ENCODE results near the gene HSPB9. TPM values are rescaled to one million over a fixed set of nuclear protein-coding genes. Genes with fewer than 3 reads are reported as not detected.
A peak's percentile ranks its signal among the peaks of the same experiment; 100 is the strongest.

Gene HSPB9
- total RNA-seq, 1 donor from 2014 or later, result 1.2 TPM

DNA sequence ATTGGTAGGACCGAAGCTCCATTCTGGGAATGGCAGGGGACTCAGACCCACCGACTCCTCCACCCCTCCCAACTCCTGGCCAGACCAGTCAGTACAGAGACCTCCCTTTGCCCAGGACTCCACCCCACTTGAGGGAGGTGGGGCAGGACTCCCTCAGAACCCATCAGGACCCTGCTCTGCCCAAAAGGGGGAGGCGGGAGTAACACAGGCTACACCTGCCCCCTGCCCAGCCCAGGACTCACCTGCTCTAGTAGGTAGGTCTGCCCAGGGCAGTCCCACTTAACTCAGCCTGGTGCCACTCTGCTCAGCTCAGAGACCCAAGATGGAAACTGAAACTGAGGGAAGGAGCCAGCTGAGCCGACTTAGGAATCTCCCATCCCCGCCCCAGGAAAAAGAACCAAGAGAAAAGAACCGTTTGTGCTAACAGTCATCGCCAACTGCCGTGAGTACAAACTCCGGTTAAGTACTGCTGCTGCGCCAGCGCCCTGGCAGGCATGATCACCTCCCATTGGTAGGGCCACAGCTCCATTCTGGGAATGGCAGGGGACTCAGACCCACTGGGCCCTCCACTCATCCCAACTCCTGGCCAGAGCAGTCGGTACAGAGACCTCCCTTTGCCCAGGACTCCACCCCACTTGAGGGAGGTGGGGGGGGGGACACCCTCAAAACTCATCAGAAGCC, 10.6 kb upstream of the HSPB9 start:
- H3K27ac ChIP-seq, result peak overlapping the region; percentile 92
- intact Hi-C loops (cut with DNase I), result loop anchor here (5.0 kb wide), 2 partner anchors 45 to 145 kb away; partner anchors contain the start of gene CNP
- H3K27me3 ChIP-seq, result no peaks in the 10 kb centered on the region
- peak overlapping the region; percentile 51 to 59 for H3K4me3 ChIP-seq
- TF ChIP-seq, protein P1, sequence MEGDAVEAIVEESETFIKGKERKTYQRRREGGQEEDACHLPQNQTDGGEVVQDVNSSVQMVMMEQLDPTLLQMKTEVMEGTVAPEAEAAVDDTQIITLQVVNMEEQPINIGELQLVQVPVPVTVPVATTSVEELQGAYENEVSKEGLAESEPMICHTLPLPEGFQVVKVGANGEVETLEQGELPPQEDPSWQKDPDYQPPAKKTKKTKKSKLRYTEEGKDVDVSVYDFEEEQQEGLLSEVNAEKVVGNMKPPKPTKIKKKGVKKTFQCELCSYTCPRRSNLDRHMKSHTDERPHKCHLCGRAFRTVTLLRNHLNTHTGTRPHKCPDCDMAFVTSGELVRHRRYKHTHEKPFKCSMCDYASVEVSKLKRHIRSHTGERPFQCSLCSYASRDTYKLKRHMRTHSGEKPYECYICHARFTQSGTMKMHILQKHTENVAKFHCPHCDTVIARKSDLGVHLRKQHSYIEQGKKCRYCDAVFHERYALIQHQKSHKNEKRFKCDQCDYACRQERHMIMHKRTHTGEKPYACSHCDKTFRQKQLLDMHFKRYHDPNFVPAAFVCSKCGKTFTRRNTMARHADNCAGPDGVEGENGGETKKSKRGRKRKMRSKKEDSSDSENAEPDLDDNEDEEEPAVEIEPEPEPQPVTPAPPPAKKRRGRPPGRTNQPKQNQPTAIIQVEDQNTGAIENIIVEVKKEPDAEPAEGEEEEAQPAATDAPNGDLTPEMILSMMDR (IDR thresholded peaks at IDR 0.05), result no peak
- TF ChIP-seq POLR2A (IDR thresholded peaks at IDR 0.05) (no peak), POLR2AphosphoS5 (IDR thresholded peaks at IDR 0.05; ENCODE audit: insufficient read depth in 1 of 2, low read depth in 1 of 2) (no peak)
- peaks cover 0 to 7% of the 10 kb centered on the region in 2 donors for H3K36me3 ChIP-seq
- no peaks in the 10 kb centered on the region for H3K9me3 ChIP-seq
- no peak for DNase-seq (ENCODE audit: extremely low spot score in 2 of 2)
- peaks cover 30% of the 10 kb centered on the region for H3K4me1 ChIP-seq

DNA sequence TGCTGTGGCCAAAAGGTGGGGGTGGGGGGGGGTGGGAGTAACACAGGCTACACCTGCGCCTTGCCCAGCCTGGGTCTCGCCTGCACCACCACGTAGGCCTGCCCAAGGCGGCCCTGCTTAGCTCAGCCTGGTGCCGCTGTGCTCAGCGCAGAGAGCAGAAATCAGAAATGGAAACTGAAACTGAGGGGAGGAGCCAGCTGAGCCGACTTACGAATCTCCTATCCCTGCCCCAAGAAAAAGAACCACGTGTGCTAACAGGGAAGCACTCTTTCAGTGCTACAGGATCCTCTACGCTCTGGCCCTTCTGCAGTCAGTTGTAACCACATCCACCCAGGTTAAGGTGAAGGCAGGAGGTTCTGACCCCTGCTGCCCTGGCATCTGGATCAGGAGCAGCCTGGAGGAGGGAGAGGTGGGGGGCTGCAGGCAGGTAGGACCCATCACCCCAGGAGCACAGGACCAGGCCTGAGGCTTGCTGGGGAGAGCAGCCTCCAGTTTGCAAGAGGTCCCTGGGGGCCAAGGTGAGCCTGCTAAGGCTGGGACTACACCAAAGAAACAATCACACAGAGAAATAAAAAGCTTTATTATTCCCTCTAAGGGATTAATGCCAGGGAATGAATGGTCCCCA, 9.9 kb upstream of the HSPB9 start, which contains the start of gene DHX58:
DHX58 (minus strand) TSS at position 163 of the 625 bp plus-strand sequence. CDS start 822 bp downstream, outside the sequence.
- intact Hi-C loops (cut with DNase I), result loop anchor here (5.0 kb wide), 2 partner anchors 45 to 145 kb away; partner anchors contain the start of gene CNP
- peaks cover 0 to 14% of the 10 kb centered on the region in 2 donors for H3K36me3 ChIP-seq
- no peak for DNase-seq (ENCODE audit: extremely low spot score in 2 of 2)
- peaks cover 30% of the 10 kb centered on the region for H3K4me1 ChIP-seq
- H3K9me3 ChIP-seq, result no peaks in the 10 kb centered on the region
- TF ChIP-seq POLR2A (IDR thresholded peaks at IDR 0.05), result peak in 1 of 2 donors; percentile 72
- TF ChIP-seq, protein P1 (IDR thresholded peaks at IDR 0.05), result peak in 1 of 3 experiments; percentile 24
- TF ChIP-seq POLR2AphosphoS5 (IDR thresholded peaks at IDR 0.05; ENCODE audit: insufficient read depth in 1 of 2, low read depth in 1 of 2), result peak; percentile 78 to 81
- H3K27ac ChIP-seq, result peak within 1 kb of the TSS; percentile 92
- H3K4me3 ChIP-seq, result peak within 1 kb of the TSS; percentile 51 to 59
- no peaks in the 10 kb centered on the region for H3K27me3 ChIP-seq

DNA sequence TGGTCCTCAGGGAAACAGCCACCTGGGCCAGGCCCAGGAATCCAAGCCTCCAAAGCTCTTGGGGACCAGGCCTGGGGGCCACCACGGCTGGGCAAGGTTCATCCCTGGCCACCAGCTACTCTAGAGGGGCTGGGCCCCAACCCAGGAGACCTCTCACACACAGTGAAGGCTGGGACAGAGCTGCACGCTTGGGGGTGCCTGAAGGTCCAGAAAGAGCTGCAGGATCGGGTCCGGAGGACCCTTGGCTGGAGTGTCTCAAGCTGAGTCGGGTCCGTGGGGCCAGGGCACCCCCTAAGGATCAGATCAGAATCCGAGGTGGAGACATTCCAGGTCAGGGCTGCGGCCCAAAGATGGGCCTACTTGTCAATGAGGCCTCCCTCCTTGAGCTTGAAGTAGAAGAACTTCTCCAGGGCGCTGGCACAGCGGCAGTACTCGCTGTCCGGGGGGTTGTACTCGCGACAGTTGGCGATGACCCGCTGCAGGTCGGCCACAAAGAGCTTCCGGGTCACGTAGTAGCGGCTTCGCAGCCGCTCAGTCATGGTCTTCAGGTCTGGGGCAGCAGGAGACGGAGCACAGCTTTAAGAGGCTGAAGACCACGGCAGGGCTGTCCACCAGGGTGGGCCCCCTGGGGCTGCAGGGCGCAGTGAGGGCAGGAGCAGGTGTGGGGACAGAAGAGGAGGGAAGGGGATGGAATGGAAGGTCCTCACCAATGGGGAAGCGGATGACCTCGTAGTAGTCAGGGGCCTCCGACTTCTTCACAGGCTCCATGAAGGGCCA, 9.1 kb upstream of the HSPB9 start:
- intact Hi-C loops (cut with DNase I), result loop anchor here (5.0 kb wide), 2 partner anchors 46 to 146 kb away; partner anchors contain the start of gene CNP
- no peaks in the 10 kb centered on the region for H3K27me3 ChIP-seq
- DNase-seq (ENCODE audit: extremely low spot score in 2 of 2), result no peak
- TF ChIP-seq POLR2A (IDR thresholded peaks at IDR 0.05), result no peak
- TF ChIP-seq, protein P1 (IDR thresholded peaks at IDR 0.05), result no peak
- no peak for TF ChIP-seq POLR2AphosphoS5 (IDR thresholded peaks at IDR 0.05; ENCODE audit: insufficient read depth in 1 of 2, low read depth in 1 of 2)
- peaks cover 0 to 20% of the 10 kb centered on the region in 2 donors for H3K36me3 ChIP-seq
- H3K9me3 ChIP-seq, result no peaks in the 10 kb centered on the region
- peaks cover 30% of the 10 kb centered on the region for H3K4me1 ChIP-seq
- H3K27ac ChIP-seq, result peak overlapping the region; percentile 92
- H3K4me3 ChIP-seq, result no peak overlapping the region

DNA sequence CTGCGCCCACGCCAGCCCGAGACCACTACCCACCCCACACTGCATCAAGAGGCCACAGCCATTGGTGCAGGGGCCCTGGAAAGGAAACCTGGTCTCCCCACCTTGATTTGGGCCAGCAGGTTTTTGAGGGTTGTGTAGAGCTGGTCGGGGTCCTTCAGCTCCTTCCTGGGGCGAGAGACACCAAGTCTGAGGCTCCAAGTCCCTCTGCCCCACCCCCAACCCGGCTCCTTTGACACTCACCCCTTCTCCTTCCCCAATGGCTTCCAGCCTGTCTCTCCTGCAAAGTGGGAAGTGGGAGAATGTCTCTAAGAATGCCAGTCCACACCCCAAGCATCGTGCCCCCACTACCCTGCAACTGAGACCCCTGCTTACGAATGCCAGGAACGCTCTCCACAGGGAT, 8.5 kb upstream of the HSPB9 start:
- Histone ChIP-seq H3K36me3 (peaks cover 0 to 20% of the 10 kb centered on the region in 2 donors), H3K27me3 (no peaks in the 10 kb centered on the region), H3K4me3 (no peak overlapping the region), H3K4me1 (peaks cover 35% of the 10 kb centered on the region), H3K27ac (no peak overlapping the region), H3K9me3 (no peaks in the 10 kb centered on the region)
- no peak for DNase-seq (ENCODE audit: extremely low spot score in 2 of 2)
- TF ChIP-seq, protein P1 (IDR thresholded peaks at IDR 0.05), result no peak
- TF ChIP-seq POLR2A (IDR thresholded peaks at IDR 0.05) (no peak), POLR2AphosphoS5 (IDR thresholded peaks at IDR 0.05; ENCODE audit: insufficient read depth in 1 of 2, low read depth in 1 of 2) (no peak)
- intact Hi-C loops (cut with DNase I), result loop anchor here (5.0 kb wide), 2 partner anchors 47 to 147 kb away; partner anchors contain the start of gene CNP

Measured in vagina (tissue), 2 donors.